HG03103 (cell line): ENCODE results near the gene JDP2.
"Not testable (repeated sequence)": the region's sequence is repeated elsewhere in the genome, so short reads cannot be mapped to it uniquely, and the experiment has no call there.

Experiments used
- ATAC-seq: cut with Tn5 transposase; IDR thresholded peaks from one replicate; pipeline ENCODE4 v1.9.1; 2021; ENCODE audit warnings: low read depth; ENCODE audit not compliant: unreplicated experiment

JDP2 gene, protein sequence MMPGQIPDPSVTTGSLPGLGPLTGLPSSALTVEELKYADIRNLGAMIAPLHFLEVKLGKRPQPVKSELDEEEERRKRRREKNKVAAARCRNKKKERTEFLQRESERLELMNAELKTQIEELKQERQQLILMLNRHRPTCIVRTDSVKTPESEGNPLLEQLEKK

DNA sequence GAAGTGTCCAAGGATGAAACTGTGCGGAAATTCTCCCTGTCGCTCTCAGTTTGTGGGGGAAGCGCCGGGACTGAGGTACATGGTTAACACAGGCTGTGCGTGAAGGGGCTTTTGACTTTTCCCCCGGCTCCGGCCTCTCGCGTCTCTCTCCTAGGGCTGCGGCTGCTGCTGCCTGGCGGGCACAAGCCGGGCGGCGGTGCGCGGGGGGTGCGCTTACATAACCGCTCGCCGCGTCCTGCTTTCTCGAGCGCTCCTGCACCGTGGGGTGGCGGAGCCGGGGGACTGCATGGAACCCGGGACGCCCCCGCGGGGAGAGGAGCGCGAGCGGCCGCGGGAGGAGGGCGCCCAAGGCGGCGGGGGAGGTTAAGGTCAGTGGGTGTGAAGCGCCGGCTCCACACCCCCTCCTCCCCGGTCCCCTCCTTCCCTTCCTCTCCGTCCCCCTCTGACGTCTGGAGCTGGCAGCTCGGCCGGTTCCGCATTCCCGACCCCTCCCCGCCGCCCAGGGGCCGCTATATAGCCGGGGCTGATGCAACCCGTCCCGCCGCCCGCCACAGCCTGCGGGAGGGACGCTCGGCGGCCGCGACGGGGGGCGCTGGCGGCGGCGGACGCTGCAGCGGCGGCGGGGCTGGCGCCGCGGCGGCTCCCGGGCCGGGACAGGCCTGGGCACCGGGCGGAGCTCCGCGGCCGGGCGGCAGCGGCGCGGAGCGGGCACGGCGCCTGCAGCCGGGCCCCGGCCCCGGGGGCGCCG, at the start of gene JDP2:
Gene JDP2 (plus strand): TSS at position 541 of the 748 bp plus-strand sequence. CDS start 9,899 bp downstream, outside the sequence.
- ATAC-seq, result no peak

- ATAC-seq, result no peak
Measured at GRCh38 chr14:75379246-75379929, 48.4 kb upstream of the JDP2 start.

- no peak for ATAC-seq
Measured at GRCh38 chr14:75379930-75380270, 47.9 kb upstream of the JDP2 start.

DNA sequence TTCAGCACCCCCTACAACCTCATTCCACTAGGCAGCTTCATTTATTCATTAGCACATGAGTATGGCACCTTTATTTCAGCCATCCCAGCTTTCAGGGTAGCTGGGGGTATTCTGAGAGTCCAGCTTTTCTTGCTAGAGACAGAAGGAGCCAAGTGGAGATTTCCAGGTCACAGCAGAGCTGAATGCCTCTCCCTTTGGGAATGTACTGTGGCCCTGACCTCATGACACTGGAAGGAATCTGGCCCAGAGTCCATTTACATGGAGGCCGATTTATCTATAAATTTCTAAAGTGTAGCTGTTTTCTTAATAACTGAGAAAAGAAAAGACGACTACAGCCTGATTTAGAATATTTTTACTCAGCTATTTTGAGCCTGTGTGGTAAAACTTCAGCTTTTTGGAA, 47.2 kb upstream of the JDP2 start:
- ATAC-seq, result no peak

GRCh38 chr14:75381642-75382041, 46.2 kb upstream of the JDP2 start:
- ATAC-seq, result no peak

DNA sequence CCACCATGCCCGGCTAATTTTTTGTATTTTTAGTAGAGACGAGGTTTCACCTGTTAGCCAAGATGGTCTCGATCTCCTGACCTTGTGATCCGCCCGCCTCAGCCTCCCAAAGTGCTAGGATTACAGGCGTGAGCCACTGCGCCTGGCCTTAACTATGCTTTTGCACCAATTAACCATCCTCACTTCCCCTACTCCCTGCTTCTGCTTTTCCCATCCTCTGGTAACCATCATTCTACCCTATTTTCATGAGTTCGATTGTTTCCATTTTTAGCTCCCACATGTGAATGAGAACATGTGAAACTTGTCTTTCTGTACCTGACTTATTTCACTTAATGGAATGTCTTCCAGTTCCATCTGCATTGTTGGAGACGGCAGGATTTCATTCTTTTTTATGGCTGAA, 44.6 kb upstream of the JDP2 start:
- not testable (repeated sequence) for ATAC-seq

GRCh38 chr14:75383721-75384120, 44.1 kb upstream of the JDP2 start:
- ATAC-seq, result no peak

DNA sequence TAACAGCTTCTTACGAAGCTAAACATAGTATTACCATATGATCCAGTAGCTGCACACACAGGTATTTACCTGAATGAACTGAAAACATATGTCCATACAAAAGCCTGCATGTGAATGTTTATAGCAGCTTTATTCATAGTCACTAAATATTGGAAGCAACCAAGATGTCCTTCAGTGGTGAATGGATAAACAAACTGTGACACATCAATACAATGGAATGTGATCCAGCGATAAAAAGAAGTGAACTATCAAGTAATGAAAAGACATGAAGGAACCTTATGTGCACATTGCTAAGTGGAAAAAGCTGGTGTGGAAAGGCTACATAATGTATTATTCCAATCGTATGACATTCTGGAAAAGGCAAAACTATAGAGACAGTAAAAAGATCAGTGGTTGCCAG, 38.1 kb upstream of the JDP2 start:
- ATAC-seq, result no peak

GRCh38 chr14:75390183-75390582, 37.6 kb upstream of the JDP2 start:
- ATAC-seq, result no peak

DNA sequence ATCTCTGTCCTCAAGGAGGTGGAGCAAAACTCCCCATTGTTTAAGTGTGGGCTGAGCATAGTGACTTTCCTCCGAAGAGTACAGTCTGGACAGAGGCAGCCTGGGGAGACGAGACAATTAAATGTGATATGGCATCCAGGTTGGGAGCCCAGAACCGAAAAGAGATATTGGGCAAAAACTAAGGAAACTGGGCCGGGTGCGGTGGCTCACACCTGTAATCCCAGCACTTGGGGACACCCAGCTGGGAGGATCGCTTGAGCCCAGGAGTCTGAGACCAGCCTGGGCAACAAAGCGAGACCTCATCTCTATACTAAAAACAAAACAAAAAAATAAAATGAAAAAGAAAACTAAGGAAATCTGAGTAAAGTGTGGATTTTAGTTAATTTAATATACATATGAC, 35.9 kb upstream of the JDP2 start:
- ATAC-seq, result no peak

- no peak for ATAC-seq
Measured at GRCh38 chr14:75392686-75393641, 34.9 kb upstream of the JDP2 start.

GRCh38 chr14:75393794-75394193, 34.0 kb upstream of the JDP2 start:
- ATAC-seq, result no peak

- no peak for ATAC-seq
Measured at GRCh38 chr14:75395862-75396261, 32.0 kb upstream of the JDP2 start.

GRCh38 chr14:75399321-75399720, 28.5 kb upstream of the JDP2 start:
- ATAC-seq, result no peak

- no peak for ATAC-seq
Measured at GRCh38 chr14:75399843-75400775, 27.7 kb upstream of the JDP2 start.

DNA sequence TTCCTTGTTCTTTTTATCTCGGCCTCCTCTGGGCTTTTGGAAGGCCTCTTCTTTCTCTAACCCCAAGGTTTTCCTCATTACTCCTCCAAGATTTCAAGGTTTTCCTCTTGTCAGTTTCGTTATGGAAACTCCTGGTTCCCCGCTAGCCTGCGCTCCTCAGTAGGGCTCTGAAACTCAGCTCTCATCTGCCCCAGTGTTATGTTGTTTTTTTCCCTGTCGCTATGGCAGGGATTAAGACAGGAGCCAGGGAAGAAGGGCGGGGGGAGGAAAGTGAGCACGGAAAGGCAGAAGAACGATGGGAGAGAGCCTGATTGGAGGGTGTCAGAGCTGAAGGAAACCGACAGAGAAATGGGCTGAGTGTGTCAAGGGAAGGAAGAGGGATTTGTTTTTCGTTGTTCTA, 26.5 kb upstream of the JDP2 start:
- no peak for ATAC-seq

- no peak for ATAC-seq
Measured at GRCh38 chr14:75402867-75403413, 24.9 kb upstream of the JDP2 start.

DNA sequence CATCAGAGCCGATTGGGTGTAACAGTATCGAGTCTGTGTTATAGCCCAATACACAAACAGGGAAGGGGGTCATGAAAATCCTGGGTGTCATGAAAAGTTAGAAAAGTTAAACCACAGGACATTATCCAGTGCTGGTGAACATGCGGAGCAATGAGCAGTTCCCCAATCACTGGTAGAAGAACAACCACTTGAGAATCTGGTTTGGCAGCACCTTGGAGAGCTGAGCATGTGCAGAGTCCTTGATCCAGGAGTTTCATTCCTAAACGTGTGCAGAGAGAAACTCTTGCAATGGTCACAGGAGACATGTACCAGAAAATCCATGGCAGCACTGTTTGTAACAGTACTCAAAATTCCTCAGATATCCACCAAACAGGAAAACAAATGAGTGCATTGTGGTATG, 23.0 kb upstream of the JDP2 start:
- ATAC-seq, result no peak

DNA sequence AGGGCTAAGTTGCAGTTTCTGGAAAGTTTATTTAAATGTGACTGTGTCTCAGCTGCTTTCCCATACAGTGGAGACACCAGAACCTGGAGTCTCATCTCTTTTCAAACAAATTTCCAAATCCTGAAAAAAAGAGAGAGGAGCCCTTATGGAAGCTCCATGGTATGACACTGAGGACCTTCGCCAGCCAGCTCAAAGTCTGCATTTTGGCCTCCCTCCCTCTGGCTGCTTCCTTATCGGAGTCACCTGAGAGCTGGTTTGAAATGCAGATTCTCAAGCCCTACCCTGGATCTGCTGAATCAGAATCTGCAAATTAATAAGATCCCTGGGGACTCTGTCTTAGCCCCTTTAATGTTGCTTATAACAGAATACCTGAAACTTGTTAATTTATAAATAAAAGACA, 21.7 kb upstream of the JDP2 start:
- no peak for ATAC-seq

DNA sequence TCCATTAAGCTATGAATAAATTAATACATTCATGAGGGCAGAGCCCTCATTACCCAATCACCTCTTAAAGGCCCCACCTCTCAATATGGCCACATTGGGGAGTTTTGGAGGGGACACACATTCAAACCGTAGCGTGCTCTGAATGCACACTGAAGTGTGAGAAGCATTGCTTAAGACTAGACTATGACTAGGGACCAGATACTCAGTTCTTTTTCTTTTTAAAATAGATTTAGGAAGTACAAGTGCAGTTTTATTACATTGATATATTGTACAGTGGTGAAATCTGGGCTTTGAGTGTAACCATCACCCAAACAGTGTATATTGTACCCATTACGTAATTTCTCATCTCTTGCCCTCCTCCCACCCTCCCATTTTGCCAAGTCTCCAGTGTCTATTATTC, 21.0 kb upstream of the JDP2 start:
- no peak for ATAC-seq
